CD14-positive monocyte (primary cell): Measurements from ENCODE around the gene LSM14B. TPM values are rescaled to one million over a fixed set of nuclear protein-coding genes. Genes with fewer than 3 reads are reported as not detected.

Source experiments
- DNase-seq, 3 donors: peaks; one replicate each; pipeline ENCODE4 v3.0.0-alpha.2; 2011 to 2022
- H2AFZ ChIP-seq: 2 replicates; pipeline ENCODE4 v1.6.0; 2012; ENCODE audit warnings: mild to moderate bottlenecking, low read depth, low read length, inconsistent platforms; ENCODE audit not compliant: insufficient read depth, poor library complexity, severe bottlenecking
- H3K27ac ChIP-seq, 2 donors: 1 replicate in 1 of 2; 2 replicates in 1 of 2; pipeline ENCODE4 v1.5.1; 2012 to 2013; ENCODE audit warnings: low read length in 2 of 2, control low read depth in 1 of 2, inconsistent platforms in 1 of 2, low read depth in 1 of 2, mild to moderate bottlenecking in 1 of 2
- H3K27me3 ChIP-seq, 2 donors: one replicate each; pipeline versions ENCODE4 v1.6.0 to v1.6.1; 2011 to 2013; ENCODE audit warnings: low read length in 2 of 2; ENCODE audit not compliant: control insufficient read depth in 2 of 2, insufficient read depth in 2 of 2
- H3K36me3 ChIP-seq, 2 donors: replicated peaks in 1 of 2; 1 replicate in 1 of 2; 2 replicates in 1 of 2; pipeline versions ENCODE4 v1.5.1 to v1.6.1; 2012 to 2013; ENCODE audit warnings: low read length in 2 of 2, control low read depth in 1 of 2, inconsistent platforms in 1 of 2, mild to moderate bottlenecking in 1 of 2; ENCODE audit not compliant: insufficient read depth in 2 of 2, control insufficient read depth in 1 of 2
- H3K4me1 ChIP-seq, 2 donors: 1 replicate in 1 of 2; 2 replicates in 1 of 2; pipeline versions ENCODE4 v1.5.1 to v1.6.1; 2012 to 2013; ENCODE audit warnings: low read length in 2 of 2, control low read depth in 1 of 2, inconsistent platforms in 1 of 2, mild to moderate bottlenecking in 1 of 2, moderate library complexity in 1 of 2; ENCODE audit not compliant: insufficient read depth in 2 of 2, control insufficient read depth in 1 of 2
- H3K4me2 ChIP-seq: replicated peaks from 2 replicates; pipeline ENCODE3; 2012; ENCODE audit warnings: low read length, moderate library complexity, mild to moderate bottlenecking; ENCODE audit not compliant: poor library complexity, severe bottlenecking; ENCODE audit errors: extremely low read depth
- H3K4me3 ChIP-seq, 3 experiments: fragments of 200-600 bp in 1 of 3; sonication (generic) in 1 of 3; replicated peaks in 1 of 3; 1 replicate in 2 of 3; 2 replicates in 1 of 3; pipeline ENCODE4 v1.5.1; 2011 to 2013; ENCODE audit warnings: low read length in 3 of 3, mild to moderate bottlenecking in 3 of 3, control low read depth in 2 of 3, low read depth in 2 of 3, inconsistent platforms in 1 of 3, moderate library complexity in 1 of 3
- H3K79me2 ChIP-seq: 2 replicates; pipeline ENCODE4 v1.6.0; 2012; ENCODE audit warnings: mild to moderate bottlenecking, control low read depth, inconsistent platforms, low read length, moderate library complexity; ENCODE audit not compliant: insufficient read depth
- H3K9ac ChIP-seq: 2 replicates; pipeline ENCODE4 v1.6.0; 2017; ENCODE audit warnings: low read length, mild to moderate bottlenecking; ENCODE audit not compliant: insufficient read depth, poor library complexity, severe bottlenecking
- H3K9me3 ChIP-seq, 2 donors: replicated peaks in 1 of 2; 1 replicate in 1 of 2; 2 replicates in 1 of 2; pipeline versions ENCODE4 v1.5.1 to v1.6.1; 2012 to 2013; ENCODE audit warnings: low read length in 2 of 2, control low read depth in 1 of 2; ENCODE audit not compliant: control insufficient read depth in 1 of 2, insufficient read depth in 1 of 2
- H4K20me1 ChIP-seq: 2 replicates; pipeline ENCODE4 v1.6.0; 2012; ENCODE audit warnings: mild to moderate bottlenecking, low read length, control low read depth, moderate library complexity; ENCODE audit not compliant: insufficient read depth
- H3K27ac Mint-ChIP-seq, 7 donors: one replicate each; pipeline ENCODE4 v1.8.0; 2020; ENCODE audit warnings: mild to moderate bottlenecking in 7 of 7, mixed read lengths in 7 of 7, moderate library complexity in 6 of 7, inconsistent platforms in 2 of 7
- H3K27me3 Mint-ChIP-seq, 3 donors: one replicate each; pipeline ENCODE4 v1.8.0; 2021 to 2022; ENCODE audit warnings: low read depth in 3 of 3, mild to moderate bottlenecking in 3 of 3, mixed read lengths in 3 of 3, moderate library complexity in 3 of 3, inconsistent platforms in 1 of 3
- H3K36me3 Mint-ChIP-seq, 2 donors: one replicate each; pipeline ENCODE4 v1.8.0; 2020; ENCODE audit warnings: mixed read lengths in 2 of 2, inconsistent platforms in 1 of 2, mild to moderate bottlenecking in 1 of 2
- H3K4me1 Mint-ChIP-seq: one replicate; pipeline ENCODE4 v1.8.0; 2020; ENCODE audit warnings: mild to moderate bottlenecking, mixed read lengths
- H3K4me3 Mint-ChIP-seq, 2 donors: one replicate each; pipeline ENCODE4 v1.8.0; 2020; ENCODE audit warnings: mild to moderate bottlenecking in 2 of 2, mixed read lengths in 2 of 2, moderate library complexity in 1 of 2
- H3K9me3 Mint-ChIP-seq, 7 donors: one replicate each; pipeline ENCODE4 v1.8.0; 2020 to 2022; ENCODE audit warnings: mixed read lengths in 7 of 7, mild to moderate bottlenecking in 6 of 7, moderate library complexity in 6 of 7, inconsistent platforms in 2 of 7
- WGBS: methylation state at CpG from one replicate; pipeline ENCODE4 v1.1.5; 2013; ENCODE audit warnings: missing lambda C conversion rate; ENCODE audit not compliant: insufficient coverage; 5-methylcytosine and 5-hydroxymethylcytosine counted together
- intact Hi-C, 2 donors: fragments of 100-400 bp; cut with micrococcal nuclease; formaldehyde crosslinking; loops; one replicate each; pipeline versions ENCODE4 v1.15.0 to v1.15.1; 2023
- polyA plus RNA-seq, 3 donors: library from polyadenylated mRNA; depleted of rRNA in 1 of 3; unstranded in 2 of 3; stranded (reverse) in 1 of 3; fragments of 300-500 nt in 2 of 3; fragments of >200 nt in 1 of 3; fragmentation: Illumina TruSeq in 2 of 3; gene quantifications; 1 replicate in 2 of 3; 2 replicates in 1 of 3; pipeline ENCODE4 v1.2.3, GENCODE V29; 2012 to 2021
- TF ChIP-seq, protein P1 (sequence below): fragments of 200-600 bp; IDR thresholded peaks from one replicate; pipeline ENCODE4 v1.8.0; 2022; ENCODE audit warnings: antibody characterized with exemption, mild to moderate bottlenecking

Gene LSM14B
- polyA plus RNA-seq, 3 donors: 1.0 to 33.5 (median 1.4) TPM

- Mint-ChIP-seq H3K27me3 (peaks cover 17 to 43% (median 22%) of the 10 kb centered on the region in 3 donors), H3K36me3 (no peaks in the 10 kb centered on the region), H3K4me1 (peaks cover 5% of the 10 kb centered on the region), H3K27ac (peak overlapping the region in 1 of 7 donors; percentile 24), H3K9me3 (peaks cover 20 to 50% (median 44%) of the 10 kb centered on the region in 7 donors), H3K4me3 (no peak overlapping the region)
- Histone ChIP-seq H3K27me3 (peaks cover 0 to 5% of the 10 kb centered on the region in 2 donors), H3K4me1 (peaks cover 7 to 9% of the 10 kb centered on the region in 2 donors), H3K27ac (no peak overlapping the region), H4K20me1 (no peaks in the 10 kb centered on the region), H3K4me3 (no peak overlapping the region), H3K9ac (no peak overlapping the region), H3K4me2 (no peak overlapping the region), H3K79me2 (no peaks in the 10 kb centered on the region), H3K36me3 (no peaks in the 10 kb centered on the region), H2AFZ (no peak overlapping the region), H3K9me3 (peaks cover 21 to 37% of the 10 kb centered on the region in 2 donors)
- intact Hi-C loops: no loop called here
- TF ChIP-seq, protein P1, sequence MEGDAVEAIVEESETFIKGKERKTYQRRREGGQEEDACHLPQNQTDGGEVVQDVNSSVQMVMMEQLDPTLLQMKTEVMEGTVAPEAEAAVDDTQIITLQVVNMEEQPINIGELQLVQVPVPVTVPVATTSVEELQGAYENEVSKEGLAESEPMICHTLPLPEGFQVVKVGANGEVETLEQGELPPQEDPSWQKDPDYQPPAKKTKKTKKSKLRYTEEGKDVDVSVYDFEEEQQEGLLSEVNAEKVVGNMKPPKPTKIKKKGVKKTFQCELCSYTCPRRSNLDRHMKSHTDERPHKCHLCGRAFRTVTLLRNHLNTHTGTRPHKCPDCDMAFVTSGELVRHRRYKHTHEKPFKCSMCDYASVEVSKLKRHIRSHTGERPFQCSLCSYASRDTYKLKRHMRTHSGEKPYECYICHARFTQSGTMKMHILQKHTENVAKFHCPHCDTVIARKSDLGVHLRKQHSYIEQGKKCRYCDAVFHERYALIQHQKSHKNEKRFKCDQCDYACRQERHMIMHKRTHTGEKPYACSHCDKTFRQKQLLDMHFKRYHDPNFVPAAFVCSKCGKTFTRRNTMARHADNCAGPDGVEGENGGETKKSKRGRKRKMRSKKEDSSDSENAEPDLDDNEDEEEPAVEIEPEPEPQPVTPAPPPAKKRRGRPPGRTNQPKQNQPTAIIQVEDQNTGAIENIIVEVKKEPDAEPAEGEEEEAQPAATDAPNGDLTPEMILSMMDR: no peak
- DNase-seq: no peak
- 92% methylated on average over 35 of the region's 38 CpGs for WGBS
Measured at GRCh38 chr20:62116558-62117361, 5.5 kb upstream of the LSM14B start.

- TF ChIP-seq, protein P1: no peak
- Histone ChIP-seq H3K9me3 (peaks cover 16 to 32% of the 10 kb centered on the region in 2 donors), H3K4me1 (peaks cover 7 to 9% of the 10 kb centered on the region in 2 donors), H3K79me2 (no peaks in the 10 kb centered on the region), H3K36me3 (no peaks in the 10 kb centered on the region), H3K4me2 (no peak overlapping the region), H2AFZ (no peak overlapping the region), H3K9ac (no peak overlapping the region), H3K27ac (no peak overlapping the region), H3K4me3 (no peak overlapping the region), H4K20me1 (no peaks in the 10 kb centered on the region), H3K27me3 (peaks cover 0 to 5% of the 10 kb centered on the region in 2 donors)
- intact Hi-C loops: no loop called here
- Mint-ChIP-seq H3K36me3 (no peaks in the 10 kb centered on the region), H3K27ac (no peak overlapping the region), H3K4me3 (no peak overlapping the region), H3K9me3 (peaks cover 17 to 45% (median 38%) of the 10 kb centered on the region in 7 donors), H3K4me1 (peaks cover 5% of the 10 kb centered on the region), H3K27me3 (peaks cover 17 to 43% (median 22%) of the 10 kb centered on the region in 3 donors)
- 69% methylated on average over 5 of the region's 9 CpGs for WGBS
- DNase-seq: no peak
Measured at GRCh38 chr20:62117362-62117646, 5.0 kb upstream of the LSM14B start.
